Gastrocnemius medialis (tissue), 4 donors: Measurements from ENCODE around the gene DUSP22. TPM values are rescaled to one million over a fixed set of nuclear protein-coding genes. Genes with fewer than 3 reads are reported as not detected.

Experiments
- ATAC-seq, 2 donors: fragments of 150-250 bp; one replicate each; pipeline ENCODE4 v1.9.1; 2016
- DNase-seq, 2 donors: peaks; one replicate each; pipeline ENCODE4 v3.0.0-alpha.2; 2019
- H3K27ac ChIP-seq, 4 donors: fragments of 200-600 bp; sonication (generic); 1 replicate in 1 of 4; 2 replicates in 3 of 4; pipeline ENCODE4 v1.5.1; 2016 to 2018; ENCODE audit warnings: mild to moderate bottlenecking in 2 of 4, moderate library complexity in 1 of 4
- H3K27me3 ChIP-seq, 3 donors: fragments of 200-600 bp; sonication (generic) in 2 of 3; 1 replicate in 1 of 3; 2 replicates in 2 of 3; pipeline versions ENCODE4 v1.5.1 to v1.6.0; 2016 to 2019; ENCODE audit warnings: mild to moderate bottlenecking in 1 of 3, moderate library complexity in 1 of 3
- H3K36me3 ChIP-seq, 2 donors: fragments of 200-600 bp; sonication (generic) in 1 of 2; one replicate each; pipeline ENCODE4 v1.5.1; 2017 to 2018
- H3K4me1 ChIP-seq, 2 donors: fragments of 200-600 bp; sonication (generic) in 1 of 2; one replicate each; pipeline ENCODE4 v1.5.1; 2016 to 2017; ENCODE audit warnings: mild to moderate bottlenecking in 2 of 2
- H3K4me3 ChIP-seq, 4 donors: fragments of 200-600 bp; sonication (generic) in 3 of 4; 1 replicate in 1 of 4; 2 replicates in 3 of 4; pipeline ENCODE4 v1.5.1; 2016 to 2019; ENCODE audit warnings: mild to moderate bottlenecking in 2 of 4
- H3K9me3 ChIP-seq, 3 donors: fragments of 200-600 bp; sonication (generic) in 2 of 3; 1 replicate in 1 of 3; 2 replicates in 2 of 3; pipeline ENCODE4 v1.5.1; 2016 to 2019
- CTCF ChIP-seq, 5 experiments: fragments of 450-650 bp in 3 of 5; fragments of 200-600 bp in 2 of 5; sonication (generic) in 2 of 5; IDR thresholded peaks in 4 of 5; conservative IDR thresholded peaks in 1 of 5; 1 replicate in 4 of 5; 2 replicates in 1 of 5; pipeline ENCODE4 v1.5.1; 2016 to 2019; ENCODE audit warnings: antibody characterized with exemption in 5 of 5, mild to moderate bottlenecking in 3 of 5, moderate library complexity in 3 of 5
- POLR2A ChIP-seq, 2 donors: fragments of 450-650 bp; IDR thresholded peaks; one replicate each; pipeline ENCODE4 v1.6.1; 2017; ENCODE audit warnings: antibody characterized with exemption in 2 of 2, mild to moderate bottlenecking in 2 of 2, moderate library complexity in 2 of 2
- in situ Hi-C, 4 donors: fragments of 200-750 bp; cut with MboI; loops; one replicate each; pipeline versions ENCODE4 v1.15.0 to v1.8.0; 2017; ENCODE audit warnings: low sequenced_read_pairs in 4 of 4
- intact Hi-C: fragments of 100-400 bp; cut with DNase I; formaldehyde crosslinking; loops from one replicate; pipeline ENCODE4 v1.15.1; 2023; ENCODE audit warnings: low total_unique reads
- total RNA-seq, 4 donors: library from RNA; depleted of rRNA; stranded (reverse); fragments of >200 nt; gene quantifications; one replicate each; pipeline versions ENCODE4 v1.1.0 to v1.2.3, GENCODE V29; 2016

DUSP22 gene
- total RNA-seq, 4 donors from 2014 or later, result 53.4 to 70.7 (median 61.3) TPM

- Histone ChIP-seq H3K27me3 (peaks cover 0 to 6% (median 4%) of the 10 kb centered on the region in 3 donors), H3K9me3 (no peaks in the 10 kb centered on the region), H3K36me3 (no peaks in the 10 kb centered on the region), H3K4me3 (no peak overlapping the region), H3K27ac (no peak overlapping the region), H3K4me1 (no peaks in the 10 kb centered on the region)
- intact Hi-C loops (no loop called here), in situ Hi-C loops (no loop called here)
- TF ChIP-seq CTCF (IDR thresholded peaks at IDR 0.05 in 4 of 5, conservative IDR thresholded peaks at IDR 0.05 in 1 of 5), result no peak
- TF ChIP-seq POLR2A (IDR thresholded peaks at IDR 0.05), result no peak
- ATAC-seq (no peak), DNase-seq (no peak)
Observed at GRCh38 chr6:359261-360035, 67.2 kb downstream of the DUSP22 start.

GRCh38 chr6:360349-360748 lies 68.1 kb downstream of the DUSP22 start:
- Histone ChIP-seq H3K9me3 (no peaks in the 10 kb centered on the region), H3K27me3 (peaks cover 0 to 8% (median 6%) of the 10 kb centered on the region in 3 donors), H3K4me1 (no peaks in the 10 kb centered on the region), H3K36me3 (no peaks in the 10 kb centered on the region), H3K27ac (no peak overlapping the region), H3K4me3 (no peak overlapping the region)
- intact Hi-C loops (no loop called here), in situ Hi-C loops (no loop called here)
- no peak for DNase-seq
- no peak for ATAC-seq
- TF ChIP-seq CTCF (IDR thresholded peaks at IDR 0.05 in 4 of 5, conservative IDR thresholded peaks at IDR 0.05 in 1 of 5) (no peak), POLR2A (IDR thresholded peaks at IDR 0.05) (no peak)

- in situ Hi-C loops (no loop called here), intact Hi-C loops (no loop called here)
- Histone ChIP-seq H3K4me3 (no peak overlapping the region), H3K9me3 (no peaks in the 10 kb centered on the region), H3K4me1 (no peaks in the 10 kb centered on the region), H3K27ac (no peak overlapping the region), H3K36me3 (no peaks in the 10 kb centered on the region), H3K27me3 (peaks cover 0 to 13% (median 7%) of the 10 kb centered on the region in 3 donors)
- DNase-seq (no peak), ATAC-seq (no peak)
- no peak for TF ChIP-seq POLR2A (IDR thresholded peaks at IDR 0.05)
- TF ChIP-seq CTCF (IDR thresholded peaks at IDR 0.05 in 4 of 5, conservative IDR thresholded peaks at IDR 0.05 in 1 of 5), result no peak
Observed at GRCh38 chr6:360764-361373, 68.6 kb downstream of the DUSP22 start.

- DNase-seq, result no peak
- in situ Hi-C loops (no loop called here), intact Hi-C loops (no loop called here)
- Histone ChIP-seq H3K4me1 (no peaks in the 10 kb centered on the region), H3K4me3 (no peak overlapping the region), H3K9me3 (no peaks in the 10 kb centered on the region), H3K36me3 (no peaks in the 10 kb centered on the region), H3K27me3 (peaks cover 0 to 13% (median 11%) of the 10 kb centered on the region in 3 donors), H3K27ac (no peak overlapping the region)
- ATAC-seq, result no peak
- TF ChIP-seq CTCF (IDR thresholded peaks at IDR 0.05 in 4 of 5, conservative IDR thresholded peaks at IDR 0.05 in 1 of 5), result no peak
- no peak for TF ChIP-seq POLR2A (IDR thresholded peaks at IDR 0.05)
Observed at GRCh38 chr6:361411-362132, 69.3 kb downstream of the DUSP22 start.
